Stimulated activated CD4-positive, alpha-beta T cell treated with anti-CD3 and anti-CD28 coated beads, Interleukin-1b, Interleukin-23, amount 100 ng/mL, for 48 hours (primary cell): ENCODE data around the gene USP19.

ENCODE experiments used
- DNase-seq: peaks from one replicate; pipeline ENCODE4 v3.0.0-alpha.2; 2020

USP19 gene

GRCh38 chr3:49098429-49098828 lies 22.2 kb downstream of the USP19 start:
- DNase-seq, result no peak

DNA sequence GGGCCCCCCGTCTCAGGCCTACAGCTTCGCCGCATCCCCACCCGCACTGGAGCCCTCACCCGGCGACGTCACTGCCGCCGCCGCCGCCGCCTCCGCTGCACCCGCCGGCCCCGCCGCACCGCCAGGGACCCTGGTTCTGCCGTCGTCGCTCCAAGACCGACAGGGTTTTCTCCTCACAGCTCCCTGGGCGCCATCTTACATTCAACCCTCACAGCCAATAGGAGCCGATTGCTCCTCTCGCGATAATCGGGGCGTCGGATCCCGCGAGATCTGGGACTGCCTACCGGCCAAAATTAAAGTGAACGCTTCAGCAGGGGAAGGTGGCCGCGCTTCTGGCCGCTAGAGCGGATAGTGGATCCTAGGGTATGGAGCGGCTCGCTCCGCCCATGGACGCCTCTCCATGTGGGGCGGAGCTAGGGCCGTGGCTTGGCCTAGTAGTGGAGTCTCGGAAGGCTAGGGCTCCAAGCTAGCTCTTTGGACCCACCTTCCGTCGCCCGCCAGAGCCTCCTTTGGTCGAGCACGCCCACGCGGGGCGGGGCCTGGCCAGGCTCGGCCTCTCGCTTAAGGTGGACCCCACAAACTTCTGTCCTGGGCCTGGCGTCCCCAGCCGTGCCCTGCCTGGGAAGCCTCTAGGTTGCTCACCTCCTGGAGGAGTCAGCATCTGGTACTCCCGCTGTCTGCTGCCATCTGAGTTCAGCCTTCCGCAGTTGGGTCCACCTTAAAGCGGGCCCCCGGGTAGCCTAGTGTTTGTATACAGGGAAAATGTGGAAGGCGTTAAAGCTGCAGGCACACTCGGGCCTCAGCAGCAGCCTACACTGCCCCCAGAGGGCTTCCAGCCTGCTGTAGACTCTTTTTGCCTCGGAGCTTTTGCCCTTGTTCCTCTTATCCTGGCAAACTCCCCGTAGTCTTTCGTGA lies 26.5 kb downstream of the USP19 start, which contains the start of gene QRICH1:
QRICH1 (minus strand) TSS at position 219 of the 915 bp plus-strand sequence. CDS start 17,054 bp downstream, outside the sequence.
- peak; percentile 97 for DNase-seq

- DNase-seq, result peak; percentile 82
Observed at GRCh38 chr3:49092938-49093852, 27.4 kb downstream of the USP19 start.

DNA sequence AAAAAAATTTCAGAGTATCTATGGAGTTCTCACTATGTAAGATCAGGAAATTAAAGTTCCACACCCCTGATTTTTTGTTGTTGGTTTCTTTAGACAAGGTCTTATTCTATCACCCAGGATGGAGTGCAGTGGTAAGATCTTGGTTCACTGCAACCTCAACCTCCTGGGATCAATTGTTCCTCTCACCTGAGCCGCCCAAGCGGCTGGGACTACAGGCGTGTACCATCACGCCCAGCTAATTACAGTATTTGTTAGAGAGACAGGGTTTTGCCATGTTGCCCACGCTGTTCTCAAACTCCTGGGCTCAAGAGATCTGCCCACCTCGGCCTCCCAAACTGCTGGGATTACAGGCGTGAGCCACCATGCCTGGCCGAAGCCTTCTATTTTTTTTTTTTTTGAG lies 39.2 kb downstream of the USP19 start:
- no peak for DNase-seq

- DNase-seq, result no peak
Observed at GRCh38 chr3:49079270-49079669, 41.4 kb downstream of the USP19 start.

DNA sequence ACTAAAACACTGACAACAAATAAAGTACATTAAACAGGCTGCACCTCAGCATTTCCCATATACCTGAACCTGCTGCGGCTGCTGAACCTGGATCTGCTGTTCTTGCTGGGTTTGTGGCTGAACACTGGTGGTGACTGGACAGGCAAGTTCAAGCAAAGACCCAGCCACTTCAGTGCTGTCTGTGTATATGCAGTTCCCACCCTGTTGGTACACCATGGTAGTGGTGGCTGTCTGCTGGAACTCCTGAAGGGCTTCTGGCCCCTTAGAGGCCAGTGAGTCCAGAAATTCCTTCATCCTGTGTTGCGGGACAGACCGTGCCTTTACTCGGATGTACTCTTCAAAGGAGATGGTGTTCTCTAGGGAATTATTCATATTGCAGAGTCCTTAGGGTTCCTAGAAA lies 44.0 kb downstream of the USP19 start:
- DNase-seq, result no peak

DNA sequence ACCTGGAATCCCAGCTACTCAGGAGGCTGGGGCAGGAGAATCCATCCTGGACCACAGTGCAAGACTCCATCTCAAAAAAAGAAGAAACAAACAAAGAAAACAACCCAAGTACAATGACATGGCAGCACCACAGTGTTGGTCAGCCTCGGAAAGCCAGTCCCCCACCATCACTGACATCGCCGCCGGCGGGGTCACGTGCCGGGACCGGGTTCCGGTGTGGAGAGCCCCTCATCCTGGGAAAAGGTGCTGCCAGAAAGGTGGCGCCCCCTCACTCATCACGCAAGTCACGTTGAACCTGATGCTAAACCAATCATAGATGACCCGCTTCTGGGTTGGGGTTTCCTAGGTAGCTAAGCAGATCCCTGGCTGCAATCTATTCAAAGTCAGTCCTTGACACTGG lies 44.5 kb downstream of the USP19 start:
- DNase-seq, result no peak
